ENCODE results near the gene VPS18.

DNA sequence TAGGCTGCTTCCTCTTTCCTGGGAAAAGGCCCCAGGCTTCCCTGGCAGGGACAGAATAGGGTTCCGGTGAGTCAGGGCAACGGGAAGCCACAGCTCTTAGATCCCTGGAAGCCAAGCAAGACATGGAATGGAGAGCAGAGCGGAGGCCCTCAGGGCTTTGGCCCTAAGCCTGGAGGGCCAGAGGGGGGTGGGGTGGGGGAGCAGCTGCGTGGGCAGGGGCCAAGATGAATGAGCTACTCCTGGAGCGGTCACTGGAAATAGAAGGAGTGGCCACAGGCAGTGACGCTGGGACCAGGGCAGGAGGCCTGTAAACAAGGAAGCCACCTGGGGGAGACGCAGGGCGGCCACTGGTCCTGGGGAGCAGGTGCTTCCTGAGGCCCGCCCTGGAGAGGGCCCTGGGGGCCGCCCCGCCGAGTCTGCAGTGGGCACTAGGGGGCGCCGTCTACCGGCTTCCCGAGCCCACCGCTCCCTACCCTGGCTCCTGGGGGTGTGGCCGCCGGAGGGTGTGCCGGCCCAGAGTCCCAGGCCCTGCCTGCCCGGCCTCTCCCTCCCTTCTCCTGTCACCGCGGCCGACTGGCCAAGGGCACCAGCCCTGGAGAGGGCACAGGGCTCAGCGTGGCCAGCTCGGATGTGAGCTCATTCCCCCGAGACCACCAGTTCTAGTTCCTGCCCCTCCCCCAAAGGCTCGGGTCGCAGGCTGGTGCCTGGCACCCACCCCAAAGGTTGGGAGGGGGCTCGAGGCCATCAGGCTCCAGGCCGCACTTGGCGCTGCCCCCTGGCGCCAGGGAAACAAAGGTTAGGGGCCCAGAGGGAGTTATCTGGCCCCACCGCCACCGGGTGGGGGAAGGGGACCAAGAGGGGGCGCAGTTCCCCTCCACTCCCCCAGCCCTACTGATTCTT, 12.1 kb downstream of the VPS18 start:
- TF ChIP-seq POLR2AphosphoS5 (IDR thresholded peaks at IDR 0.05; ENCODE audit: borderline replicate concordance, low read depth, low read length) (no peak; the same call in 1 of the 2 replicates), EZH2 (IDR thresholded peaks at IDR 0.05) (no peak), FOXP2 (optimal IDR thresholded peaks at IDR 0.05; ENCODE audit: control extremely low read depth, extremely low read length, insufficient read depth) (no peak)

Data from SK-N-MC (cell line).